Fibroblast of the aortic adventitia (primary cell): Measurements from ENCODE around the gene RNF10. TPM values are rescaled to one million over a fixed set of nuclear protein-coding genes. Genes with fewer than 3 reads are reported as not detected.
"Not testable (repeated sequence)": the region's sequence is repeated elsewhere in the genome, so short reads cannot be mapped to it uniquely, and the experiment has no call there.

Experiments
- DNase-seq: peaks from one replicate; pipeline ENCODE4 v3.0.0-alpha.2; 2010; ENCODE audit warnings: low read depth
- H3K4me3 ChIP-seq: 2 replicates; pipeline ENCODE4 v1.5.1; 2011; ENCODE audit warnings: low read depth, mild to moderate bottlenecking, control low read depth, low read length, moderate library complexity
- CTCF ChIP-seq: IDR thresholded peaks from 2 replicates; pipeline ENCODE4 v1.5.1; 2011; ENCODE audit warnings: mild to moderate bottlenecking, low read length, control low read depth, inconsistent platforms; ENCODE audit not compliant: insufficient read depth
- total RNA-seq: library from RNA; depleted of rRNA; stranded (reverse); fragments of >200 nt; gene quantifications from 2 replicates; pipeline ENCODE4 v1.2.3, GENCODE V29; 2012; ENCODE audit warnings: low replicate concordance

Gene RNF10
- 96.7 and 125 TPM in 2 replicates for total RNA-seq

- H3K4me3 ChIP-seq, result peak within 1 kb of the TSS; percentile 83
- TF ChIP-seq CTCF, result no peak
- peak; percentile 93 for DNase-seq
These were observed at the start of gene RNF10 for GRCh38 chr12:120534203-120534702. Gene RNF10 (plus strand): TSS chr12:120534356. CDS start chr12:120534812, 456 bp downstream.

- DNase-seq, result no peak
- no peak overlapping the region for H3K4me3 ChIP-seq
- no peak for TF ChIP-seq CTCF
These were observed 47.9 kb upstream of the RNF10 start for GRCh38 chr12:120485961-120486881.

GRCh38 chr12:120487552-120487951, 46.6 kb upstream of the RNF10 start:
- not testable (repeated sequence) for H3K4me3 ChIP-seq, DNase-seq

- no peak for TF ChIP-seq CTCF
- no peak overlapping the region for H3K4me3 ChIP-seq
- DNase-seq, result no peak
These were observed 46.0 kb upstream of the RNF10 start for GRCh38 chr12:120488057-120488640.

- TF ChIP-seq CTCF, result no peak
- DNase-seq, result no peak
- H3K4me3 ChIP-seq, result no peak overlapping the region
These were observed 45.1 kb upstream of the RNF10 start for GRCh38 chr12:120489018-120489417.

GRCh38 chr12:120490325-120490724, 43.8 kb upstream of the RNF10 start:
- H3K4me3 ChIP-seq, result no peak overlapping the region
- no peak for TF ChIP-seq CTCF
- DNase-seq, result no peak

GRCh38 chr12:120490833-120491512, 43.2 kb upstream of the RNF10 start:
- TF ChIP-seq CTCF, result no peak
- H3K4me3 ChIP-seq, result no peak overlapping the region
- no peak for DNase-seq
